ENCODE measurements around the gene CUL1.

Gene CUL1

DNA sequence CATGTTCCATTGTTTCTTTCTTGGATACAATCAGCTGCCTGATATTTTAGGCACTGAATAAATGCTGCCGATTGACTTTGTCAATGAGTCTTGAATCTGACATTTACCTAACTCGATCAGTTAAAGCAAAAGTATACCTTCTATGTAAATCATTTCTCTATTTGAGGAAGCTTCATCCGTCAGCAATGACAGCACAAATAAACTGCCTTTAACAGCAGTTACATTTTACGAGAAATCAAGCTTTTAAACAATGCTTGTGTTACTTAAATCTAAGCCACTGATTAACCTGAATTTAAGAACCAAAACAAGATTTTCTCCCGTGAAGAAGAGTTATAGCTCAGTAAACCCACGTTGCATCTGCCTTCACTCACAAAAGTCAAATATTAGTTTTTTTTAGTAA, 71.3 kb downstream of the CUL1 start:
- no peak for DNase-seq

GRCh38 chr7:148772297-148773089, 73.8 kb downstream of the CUL1 start:
- DNase-seq, result no peak

- peak; percentile 36 to 55 for DNase-seq
Observed at GRCh38 chr7:148773334-148773733, 74.6 kb downstream of the CUL1 start.

DNA sequence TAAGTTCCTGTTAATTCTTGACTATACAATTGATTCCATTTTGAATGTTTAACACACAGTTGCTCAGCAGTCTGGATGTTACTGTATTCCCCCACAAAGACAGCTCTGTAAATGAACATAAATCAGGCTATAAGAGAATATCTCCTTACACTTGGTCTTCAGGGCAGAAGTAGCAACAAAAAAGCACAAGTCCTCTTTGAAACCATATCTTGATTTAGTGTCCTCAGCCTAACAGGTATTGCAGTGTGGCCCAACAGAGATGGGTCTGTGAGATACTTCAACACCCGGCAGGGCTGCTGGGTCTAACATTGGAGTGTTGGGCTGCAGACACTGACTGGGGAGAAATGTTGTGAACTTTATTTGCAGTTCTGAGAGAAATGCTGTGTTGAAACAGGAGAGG, 75.8 kb downstream of the CUL1 start:
- DNase-seq, result no peak

DNA sequence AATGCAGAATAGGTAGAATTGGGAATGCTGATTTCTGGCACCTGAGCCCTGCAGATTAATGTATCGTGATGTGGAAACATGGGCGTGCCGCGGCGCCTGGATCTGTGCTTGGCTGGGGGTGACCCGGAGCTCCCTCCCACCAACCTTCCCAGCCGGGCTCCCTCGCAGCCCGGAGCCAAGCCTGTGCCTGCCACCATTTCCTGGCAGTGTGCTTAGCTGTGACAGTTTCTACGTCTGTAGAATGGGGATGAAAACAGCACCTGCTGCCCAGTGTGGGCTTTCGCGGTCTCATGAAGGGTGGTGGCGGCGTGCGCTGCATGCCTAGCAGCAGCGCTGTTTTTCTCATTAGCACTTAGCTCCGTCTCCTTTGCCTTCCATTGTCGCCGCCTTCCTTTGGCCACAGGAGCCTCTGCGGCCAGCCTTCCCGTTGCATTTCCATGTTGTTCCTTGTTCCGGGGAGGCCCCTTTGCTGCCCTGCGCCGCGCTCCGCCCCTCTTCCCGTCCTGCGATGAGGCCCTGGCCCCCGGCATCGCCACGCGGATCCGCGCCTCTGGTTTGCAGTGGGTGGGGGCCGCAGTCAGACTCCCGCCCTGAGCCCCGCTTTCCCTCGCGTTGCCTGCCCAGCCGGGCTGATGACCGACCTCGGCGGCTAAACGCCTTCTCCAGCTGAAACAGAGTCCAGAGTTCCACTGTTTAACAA, 84.2 kb downstream of the CUL1 start:
- DNase-seq, result no peak

- no peak for DNase-seq
Observed at GRCh38 chr7:148783801-148784527, 85.3 kb downstream of the CUL1 start.

GRCh38 chr7:148787571-148788295, 89.0 kb downstream of the CUL1 start:
- no peak for DNase-seq

DNA sequence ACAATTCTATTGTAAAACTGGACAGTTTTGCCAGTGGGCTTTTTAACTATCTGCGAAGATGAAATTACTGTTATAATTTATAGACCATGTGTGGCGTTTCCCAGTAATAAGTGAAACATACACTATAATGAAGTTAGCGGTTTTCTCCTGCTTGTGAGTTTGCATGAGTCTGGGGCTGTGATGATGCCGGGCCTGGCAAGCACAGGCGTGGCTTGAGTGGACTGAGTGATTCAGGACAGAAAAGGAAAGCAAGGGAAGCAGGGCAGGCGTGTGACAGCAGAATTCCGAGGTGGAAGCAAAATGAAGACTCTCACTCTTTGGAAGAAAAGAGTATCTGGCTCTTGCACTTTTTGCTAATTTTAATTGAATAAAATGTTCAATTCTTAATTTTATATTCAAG, 90.5 kb downstream of the CUL1 start:
- no peak for DNase-seq

- DNase-seq, result no peak
Observed at GRCh38 chr7:148790131-148790726, 91.5 kb downstream of the CUL1 start.

DNA sequence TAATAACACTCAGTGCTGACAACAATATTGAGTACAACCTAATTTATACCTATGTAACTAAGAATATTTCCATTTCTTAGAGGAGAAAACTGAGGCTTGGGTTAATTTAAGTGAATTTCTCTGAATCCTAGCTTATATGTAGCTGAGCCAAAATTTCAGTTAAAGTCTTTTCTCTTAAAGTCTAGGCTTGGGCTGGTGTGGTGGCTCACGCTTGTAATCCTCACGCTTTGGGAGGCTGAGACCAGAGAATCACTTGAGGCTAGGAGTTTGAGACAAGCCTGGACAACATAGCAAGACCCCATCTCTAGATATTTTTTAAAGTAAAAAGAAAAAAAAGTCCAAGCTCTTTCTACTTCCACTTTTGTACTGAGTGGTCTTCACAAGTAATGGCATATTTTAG, 92.1 kb downstream of the CUL1 start:
- DNase-seq, result no peak

DNA sequence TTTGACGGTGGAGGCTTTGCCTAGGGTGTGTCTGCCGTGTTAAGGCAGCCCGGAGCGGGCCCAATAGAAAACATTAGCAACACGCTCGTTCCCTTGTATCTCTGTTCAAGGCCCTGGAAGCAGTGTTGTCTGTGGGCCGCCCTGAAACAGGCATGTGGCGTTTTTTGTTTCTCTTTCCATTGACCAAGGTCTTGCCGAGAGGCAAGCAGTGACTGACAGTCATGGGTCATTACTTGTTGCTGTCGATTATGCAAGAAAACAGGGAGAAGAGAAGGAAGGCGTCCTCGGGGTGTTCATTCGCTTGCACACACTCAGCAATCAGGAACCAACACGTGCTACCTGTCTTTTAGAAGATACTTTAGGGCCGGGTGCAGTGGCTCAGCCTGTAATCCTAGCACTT, 92.8 kb downstream of the CUL1 start:
- DNase-seq, result no peak

DNA sequence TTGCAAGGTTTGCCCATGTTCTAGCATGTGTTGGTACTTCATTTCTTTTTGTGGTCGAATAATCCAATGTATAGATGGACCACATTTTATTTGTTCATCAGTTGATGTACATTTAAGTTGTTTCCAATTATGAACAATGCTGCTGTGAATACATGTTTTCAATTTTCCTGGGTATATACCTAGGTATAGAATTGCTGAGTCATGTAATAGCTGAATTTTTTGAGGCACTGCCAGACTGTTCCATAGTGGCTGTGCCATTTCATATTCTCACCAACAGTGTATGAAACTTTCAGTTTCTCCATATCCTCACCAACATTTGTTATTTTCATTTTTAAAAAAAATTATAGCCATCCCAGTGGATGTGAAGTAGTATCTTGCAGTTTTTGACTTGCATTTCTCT, 94.9 kb downstream of the CUL1 start:
- no peak for DNase-seq

DNA sequence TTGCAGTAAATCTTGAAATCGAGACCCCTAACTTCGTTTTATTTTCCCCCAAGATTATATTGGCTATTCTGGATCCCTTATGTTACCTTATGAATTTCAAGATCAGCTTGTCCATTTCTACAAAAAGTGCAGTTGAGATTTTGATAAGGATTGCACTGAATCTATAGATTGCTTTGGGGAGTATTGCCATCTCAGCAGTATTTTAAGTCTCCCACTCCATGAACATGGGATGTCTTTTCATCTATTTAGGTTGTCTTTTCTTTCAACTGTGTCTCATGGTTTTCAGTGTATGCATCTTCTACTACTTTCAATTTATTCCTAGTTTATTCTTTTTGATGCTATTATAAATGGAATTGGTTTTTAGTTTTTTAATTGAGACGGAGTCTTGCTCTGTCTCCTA, 95.8 kb downstream of the CUL1 start:
- DNase-seq, result no peak

DNA sequence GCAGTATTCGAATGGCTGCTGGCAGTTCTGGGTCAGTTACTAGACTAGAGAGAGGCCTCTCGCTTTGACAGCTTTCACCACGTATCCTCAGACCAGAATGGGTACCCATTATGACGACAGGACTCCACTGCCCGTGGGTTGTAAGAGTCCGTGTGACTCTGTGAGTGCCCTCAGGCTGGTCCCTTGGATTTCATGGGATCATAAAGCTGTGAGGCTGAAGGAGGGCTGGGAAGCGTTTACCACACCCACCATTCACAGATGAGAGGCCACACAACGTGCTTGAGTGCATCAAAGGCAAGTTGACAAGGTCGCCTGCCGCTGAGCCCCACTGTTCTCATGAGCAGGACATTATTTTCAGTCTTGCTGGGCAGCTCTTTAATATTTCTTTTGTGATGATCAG, 98.1 kb downstream of the CUL1 start:
- no peak for DNase-seq

DNA sequence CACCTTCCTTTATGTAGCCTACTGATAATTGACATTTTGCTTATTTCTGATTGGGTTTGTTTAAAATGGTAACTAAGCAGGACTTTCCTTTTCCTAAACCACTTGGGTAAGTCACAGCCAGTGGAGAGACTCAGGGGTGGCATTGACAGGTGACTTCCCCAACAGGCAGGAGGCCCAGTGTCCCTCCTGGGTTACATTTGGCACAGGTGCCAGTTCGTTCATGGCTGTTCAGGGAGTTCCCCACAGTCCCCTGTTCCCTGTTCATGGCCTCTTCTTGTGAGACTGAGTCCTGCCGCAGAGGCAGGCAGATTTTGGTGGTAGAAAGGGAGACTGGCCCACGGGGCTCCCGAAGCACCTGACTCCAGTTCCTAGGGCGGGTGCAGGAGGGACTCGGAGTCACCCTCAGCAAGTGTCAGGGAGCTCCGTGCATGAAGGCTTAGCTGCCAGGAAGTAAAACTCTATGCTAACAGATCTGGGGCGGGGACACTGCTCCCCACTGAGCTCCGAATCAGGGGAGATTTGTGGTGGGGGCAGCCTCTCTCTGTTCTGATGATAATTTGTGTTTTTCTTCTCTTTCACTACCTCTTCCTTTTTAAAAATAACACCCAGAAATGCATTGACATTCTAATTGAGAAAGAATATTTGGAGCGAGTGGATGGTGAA, 101.3 kb downstream of the CUL1 start:
- no peak for DNase-seq

GRCh38 chr7:148800677-148801076, 102.0 kb downstream of the CUL1 start:
- DNase-seq, result no peak

DNA sequence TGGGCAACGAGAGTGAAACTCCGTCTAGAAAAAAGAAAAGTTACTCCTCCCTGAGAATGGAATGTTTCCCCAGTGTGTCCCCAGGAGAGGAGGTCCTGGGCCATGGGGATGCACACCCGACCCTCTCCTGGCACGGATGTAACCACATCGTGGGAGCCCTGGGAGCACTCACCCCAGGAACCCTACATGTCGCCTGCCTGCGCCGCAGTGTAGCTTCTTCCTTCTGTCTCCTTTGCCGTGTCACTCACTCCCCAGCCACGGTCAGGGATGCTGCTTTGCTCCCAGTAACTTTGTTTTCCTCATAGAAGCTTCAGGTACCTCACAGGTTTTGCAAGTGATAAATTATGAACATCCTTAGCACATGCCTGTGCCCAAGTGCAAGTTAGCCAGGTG, 103.4 kb downstream of the CUL1 start:
- no peak for DNase-seq

- DNase-seq, result no peak
Observed at GRCh38 chr7:148803094-148803493, 104.4 kb downstream of the CUL1 start.

- DNase-seq, result no peak
Observed at GRCh38 chr7:148804343-148805235, 105.9 kb downstream of the CUL1 start.

GRCh38 chr7:148806187-148806586, 107.5 kb downstream of the CUL1 start:
- DNase-seq, result no peak

- DNase-seq, result no peak
Observed at GRCh38 chr7:148807436-148807835, 108.7 kb downstream of the CUL1 start.

Data from CD4-positive, alpha-beta T cell treated with Interleukin-1 beta for 1 hour (primary cell).